Fibroblast of lung (primary cell): Measurements from ENCODE around the gene ENO3.

Experiments used
- EZH2 ChIP-seq: IDR thresholded peaks from 2 replicates; pipeline ENCODE4 v1.5.1; 2012; ENCODE audit warnings: low read length, control low read depth, mild to moderate bottlenecking; ENCODE audit errors: missing control alignments
- TF ChIP-seq, protein P1 (sequence below), 2 donors: IDR thresholded peaks in 1 of 2; conservative IDR thresholded peaks in 1 of 2; 1 replicate in 1 of 2; 2 replicates in 1 of 2; pipeline ENCODE4 v1.5.1; 2011 to 2012; ENCODE audit warnings: low read length in 2 of 2, control low read depth in 1 of 2, inconsistent platforms in 1 of 2, low read depth in 1 of 2, mild to moderate bottlenecking in 1 of 2

DNA sequence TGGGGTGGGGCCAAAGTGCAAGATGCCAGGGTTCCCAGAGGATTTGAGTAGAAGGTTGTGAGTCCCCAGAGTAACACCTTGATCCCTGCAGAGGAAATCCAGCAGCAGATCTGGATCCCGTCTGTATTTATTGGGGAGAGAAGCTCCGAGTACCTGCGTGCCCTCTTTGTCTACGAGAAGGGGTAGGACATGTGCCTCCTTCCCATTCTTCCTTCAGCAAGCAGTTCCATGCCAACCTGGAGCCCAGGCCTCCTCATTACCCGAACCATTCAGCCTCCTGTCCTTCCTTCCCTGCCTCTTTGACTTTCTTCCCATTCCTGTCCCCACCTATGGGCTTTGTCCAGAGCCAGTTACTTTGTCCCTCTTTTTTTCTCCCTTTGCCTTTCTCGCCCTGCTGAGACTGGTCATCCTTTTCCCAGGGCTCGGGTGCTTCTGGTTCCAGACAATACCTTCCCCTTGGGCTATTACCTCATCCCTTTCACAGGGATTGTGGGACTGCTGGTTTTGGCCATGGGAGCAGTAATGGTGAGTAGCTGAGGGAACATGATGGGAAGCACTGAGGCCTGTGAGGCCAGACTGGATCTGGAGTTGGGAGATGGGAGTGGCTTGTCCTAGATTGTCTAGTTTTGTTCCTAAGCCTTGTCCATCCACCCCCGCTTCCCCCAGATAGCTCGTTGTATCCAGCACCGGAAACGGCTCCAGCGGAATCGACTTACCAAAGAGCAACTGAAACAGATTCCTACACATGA lies 8.0 kb upstream of the ENO3 start:
- TF ChIP-seq, protein P1, sequence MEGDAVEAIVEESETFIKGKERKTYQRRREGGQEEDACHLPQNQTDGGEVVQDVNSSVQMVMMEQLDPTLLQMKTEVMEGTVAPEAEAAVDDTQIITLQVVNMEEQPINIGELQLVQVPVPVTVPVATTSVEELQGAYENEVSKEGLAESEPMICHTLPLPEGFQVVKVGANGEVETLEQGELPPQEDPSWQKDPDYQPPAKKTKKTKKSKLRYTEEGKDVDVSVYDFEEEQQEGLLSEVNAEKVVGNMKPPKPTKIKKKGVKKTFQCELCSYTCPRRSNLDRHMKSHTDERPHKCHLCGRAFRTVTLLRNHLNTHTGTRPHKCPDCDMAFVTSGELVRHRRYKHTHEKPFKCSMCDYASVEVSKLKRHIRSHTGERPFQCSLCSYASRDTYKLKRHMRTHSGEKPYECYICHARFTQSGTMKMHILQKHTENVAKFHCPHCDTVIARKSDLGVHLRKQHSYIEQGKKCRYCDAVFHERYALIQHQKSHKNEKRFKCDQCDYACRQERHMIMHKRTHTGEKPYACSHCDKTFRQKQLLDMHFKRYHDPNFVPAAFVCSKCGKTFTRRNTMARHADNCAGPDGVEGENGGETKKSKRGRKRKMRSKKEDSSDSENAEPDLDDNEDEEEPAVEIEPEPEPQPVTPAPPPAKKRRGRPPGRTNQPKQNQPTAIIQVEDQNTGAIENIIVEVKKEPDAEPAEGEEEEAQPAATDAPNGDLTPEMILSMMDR (conservative IDR thresholded peaks at IDR 0.05 in 1 of 2, IDR thresholded peaks at IDR 0.05 in 1 of 2; ENCODE audit: low read depth in 1 of 2, low read length in 2 of 2) = no peak
- no peak for TF ChIP-seq EZH2
